ENCODE data around the gene FOXP4.

FOXP4 gene

GRCh38 chr6:41566961-41567360 lies 20.8 kb downstream of the FOXP4 start:
- DNase-seq: no peak

GRCh38 chr6:41567684-41568083 lies 21.5 kb downstream of the FOXP4 start:
- no peak for DNase-seq

GRCh38 chr6:41568202-41568584 lies 22.0 kb downstream of the FOXP4 start:
- no peak for DNase-seq

- DNase-seq: peak in 1 of 2 experiments; percentile 32
These were observed 22.6 kb downstream of the FOXP4 start for GRCh38 chr6:41568585-41569384.

GRCh38 chr6:41570259-41570615 lies 24.1 kb downstream of the FOXP4 start:
- DNase-seq: no peak

- DNase-seq: no peak
These were observed 25.0 kb downstream of the FOXP4 start for GRCh38 chr6:41571021-41571780.

- DNase-seq: no peak
These were observed 26.4 kb downstream of the FOXP4 start for GRCh38 chr6:41572613-41573012.

GRCh38 chr6:41573276-41573675 lies 27.1 kb downstream of the FOXP4 start:
- no peak for DNase-seq

- DNase-seq: no peak
These were observed 27.8 kb downstream of the FOXP4 start for GRCh38 chr6:41573985-41574384.

- no peak for DNase-seq
These were observed 29.4 kb downstream of the FOXP4 start for GRCh38 chr6:41575598-41575997.

GRCh38 chr6:41576667-41577066 lies 30.5 kb downstream of the FOXP4 start:
- no peak for DNase-seq

GRCh38 chr6:41577356-41578216 lies 31.4 kb downstream of the FOXP4 start:
- DNase-seq: peak; percentile 54 to 70

GRCh38 chr6:41578217-41579087 lies 32.3 kb downstream of the FOXP4 start:
- no peak for DNase-seq

- DNase-seq: no peak
These were observed 33.0 kb downstream of the FOXP4 start for GRCh38 chr6:41579088-41579610.

GRCh38 chr6:41580690-41581089 lies 34.5 kb downstream of the FOXP4 start:
- DNase-seq: no peak

GRCh38 chr6:41581381-41581991 lies 35.3 kb downstream of the FOXP4 start:
- DNase-seq: no peak

- no peak for DNase-seq
These were observed 36.4 kb downstream of the FOXP4 start for GRCh38 chr6:41582540-41582939.

- no peak for DNase-seq
These were observed 37.4 kb downstream of the FOXP4 start for GRCh38 chr6:41583565-41583964.

GRCh38 chr6:41584205-41584604 lies 38.0 kb downstream of the FOXP4 start:
- DNase-seq: no peak

- no peak for DNase-seq
These were observed 38.6 kb downstream of the FOXP4 start for GRCh38 chr6:41584668-41585205.

GRCh38 chr6:41585605-41586004 lies 39.4 kb downstream of the FOXP4 start:
- DNase-seq: no peak

Measured in NCI-H187 (cell line).